ENCODE data around the gene TMPRSS3.

- TF ChIP-seq, protein P1, sequence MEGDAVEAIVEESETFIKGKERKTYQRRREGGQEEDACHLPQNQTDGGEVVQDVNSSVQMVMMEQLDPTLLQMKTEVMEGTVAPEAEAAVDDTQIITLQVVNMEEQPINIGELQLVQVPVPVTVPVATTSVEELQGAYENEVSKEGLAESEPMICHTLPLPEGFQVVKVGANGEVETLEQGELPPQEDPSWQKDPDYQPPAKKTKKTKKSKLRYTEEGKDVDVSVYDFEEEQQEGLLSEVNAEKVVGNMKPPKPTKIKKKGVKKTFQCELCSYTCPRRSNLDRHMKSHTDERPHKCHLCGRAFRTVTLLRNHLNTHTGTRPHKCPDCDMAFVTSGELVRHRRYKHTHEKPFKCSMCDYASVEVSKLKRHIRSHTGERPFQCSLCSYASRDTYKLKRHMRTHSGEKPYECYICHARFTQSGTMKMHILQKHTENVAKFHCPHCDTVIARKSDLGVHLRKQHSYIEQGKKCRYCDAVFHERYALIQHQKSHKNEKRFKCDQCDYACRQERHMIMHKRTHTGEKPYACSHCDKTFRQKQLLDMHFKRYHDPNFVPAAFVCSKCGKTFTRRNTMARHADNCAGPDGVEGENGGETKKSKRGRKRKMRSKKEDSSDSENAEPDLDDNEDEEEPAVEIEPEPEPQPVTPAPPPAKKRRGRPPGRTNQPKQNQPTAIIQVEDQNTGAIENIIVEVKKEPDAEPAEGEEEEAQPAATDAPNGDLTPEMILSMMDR (conservative IDR thresholded peaks at IDR 0.05; ENCODE audit: low read length): no peak
- TF ChIP-seq EZH2phosphoT487 (IDR thresholded peaks at IDR 0.05; ENCODE audit: borderline replicate concordance): no peak
Measured at GRCh38 chr21:42426876-42427480, 31.1 kb upstream of the TMPRSS3 start.
